T-helper 2 cell treated with Interferon-gamma antibody and Interleukin-4, amounts not matched to agents 100 ng/mL and 5 ng/mL, for 36 hours (primary cell): ENCODE results near the gene PAF1. TPM values are rescaled to one million over a fixed set of nuclear protein-coding genes. Genes with fewer than 3 reads are reported as not detected.

ENCODE experiments used
- intact Hi-C: fragments of 100-400 bp; cut with micrococcal nuclease; formaldehyde crosslinking; loops from one replicate; pipeline ENCODE4 v1.15.1; 2023
- total RNA-seq: library from RNA; stranded (reverse); gene quantifications from 2 replicates; pipeline ENCODE4 v1.2.3, GENCODE V29; 2022

PAF1 gene
- total RNA-seq, 1 donor from 2014 or later, result 43.9 TPM

GRCh38 chr19:39417463-39418181 lies 26.7 kb upstream of the PAF1 start:
- intact Hi-C loops, result no loop called here

GRCh38 chr19:39416152-39417120 lies 25.5 kb upstream of the PAF1 start:
- intact Hi-C loops, result no loop called here

GRCh38 chr19:39415111-39416046 lies 24.5 kb upstream of the PAF1 start:
- intact Hi-C loops, result no loop called here

- intact Hi-C loops, result no loop called here
Observed at GRCh38 chr19:39413911-39414608, 23.2 kb upstream of the PAF1 start.

GRCh38 chr19:39413272-39413910 lies 22.5 kb upstream of the PAF1 start:
- intact Hi-C loops, result no loop called here

GRCh38 chr19:39412867-39413271 lies 22.0 kb upstream of the PAF1 start:
- intact Hi-C loops, result loop anchor here (1.0 kb wide), 10 partner anchors 12 to 288 kb away; partner anchors contain the start of genes EID2B, MED29, PAF1 and PAK4

GRCh38 chr19:39412100-39412866 lies 21.4 kb upstream of the PAF1 start, which contains the start of gene PLEKHG2:
TSS of gene PLEKHG2 (plus strand) at chr19:39412669. CDS start at chr19:39414087, 1,418 bp downstream.
- intact Hi-C loops, result loop anchor here (1.0 kb wide), 10 partner anchors 11 to 287 kb away; partner anchors contain the start of genes EID2B, MED29, PAF1 and PAK4

- intact Hi-C loops, result loop anchor here (1.0 kb wide), 10 partner anchors 10 to 286 kb away; partner anchors contain the start of genes EID2B, MED29, PAF1 and PAK4
Observed at GRCh38 chr19:39411832-39412099, 20.9 kb upstream of the PAF1 start.

GRCh38 chr19:39411081-39411831 lies 20.4 kb upstream of the PAF1 start:
- intact Hi-C loops, result no loop called here

- intact Hi-C loops, result no loop called here
Observed at GRCh38 chr19:39410831-39411080, 19.9 kb upstream of the PAF1 start.

- intact Hi-C loops, result no loop called here
Observed at GRCh38 chr19:39410017-39410830, 19.3 kb upstream of the PAF1 start.

- intact Hi-C loops, result no loop called here
Observed at GRCh38 chr19:39409208-39410016, 18.5 kb upstream of the PAF1 start.

- intact Hi-C loops, result no loop called here
Observed at GRCh38 chr19:39408392-39409207, 17.7 kb upstream of the PAF1 start.

- intact Hi-C loops, result no loop called here
Observed at GRCh38 chr19:39407660-39408391, 16.9 kb upstream of the PAF1 start.

- intact Hi-C loops, result no loop called here
Observed at GRCh38 chr19:39407410-39407659, 16.4 kb upstream of the PAF1 start.
